ENCODE measurements around the gene FXR1. TPM values are rescaled to one million over a fixed set of nuclear protein-coding genes. Genes with fewer than 3 reads are reported as not detected.

FXR1 gene
- total RNA-seq, 1 experiment from 2014 or later, result 245 TPM

DNA sequence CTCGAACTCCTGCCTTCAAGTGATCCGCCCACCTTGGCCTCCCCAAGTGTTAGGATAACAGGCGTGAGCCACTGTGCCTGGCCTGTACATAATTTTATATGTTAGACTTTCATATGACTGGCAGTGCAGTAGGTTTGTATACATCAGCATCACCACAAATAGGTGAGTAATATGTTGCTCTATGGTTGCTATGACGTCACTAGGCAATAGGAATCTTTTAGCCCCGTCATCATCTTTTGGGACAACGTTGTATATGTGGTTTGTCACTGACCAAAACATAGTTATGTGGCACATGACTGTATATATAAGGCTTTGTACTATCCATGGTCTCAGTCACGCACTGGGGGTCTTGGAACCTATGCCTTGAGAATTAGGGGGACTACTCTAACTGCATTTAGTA, 94.1 kb downstream of the FXR1 start (continued):
- TF ChIP-seq TEAD4 (CRISPR knock-in tag; IDR thresholded peaks at IDR 0.05), result no peak
- TF ChIP-seq, protein P1, sequence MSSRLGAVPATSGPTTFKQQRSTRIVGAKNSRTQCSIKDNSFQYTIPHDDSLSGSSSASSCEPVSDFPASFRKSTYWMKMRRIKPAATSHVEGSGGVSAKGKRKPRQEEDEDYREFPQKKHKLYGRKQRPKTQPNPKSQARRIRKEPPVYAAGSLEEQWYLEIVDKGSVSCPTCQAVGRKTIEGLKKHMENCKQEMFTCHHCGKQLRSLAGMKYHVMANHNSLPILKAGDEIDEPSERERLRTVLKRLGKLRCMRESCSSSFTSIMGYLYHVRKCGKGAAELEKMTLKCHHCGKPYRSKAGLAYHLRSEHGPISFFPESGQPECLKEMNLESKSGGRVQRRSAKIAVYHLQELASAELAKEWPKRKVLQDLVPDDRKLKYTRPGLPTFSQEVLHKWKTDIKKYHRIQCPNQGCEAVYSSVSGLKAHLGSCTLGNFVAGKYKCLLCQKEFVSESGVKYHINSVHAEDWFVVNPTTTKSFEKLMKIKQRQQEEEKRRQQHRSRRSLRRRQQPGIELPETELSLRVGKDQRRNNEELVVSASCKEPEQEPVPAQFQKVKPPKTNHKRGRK (CRISPR knock-in tag; IDR thresholded peaks at IDR 0.05; ENCODE audit: borderline replicate concordance), result no peak
- TF ChIP-seq ZNF317 (CRISPR knock-in tag; IDR thresholded peaks at IDR 0.05; ENCODE audit: borderline replicate concordance, low read depth), result no peak
- TF ChIP-seq ATF1 (CRISPR knock-in tag; IDR thresholded peaks at IDR 0.05), result no peak
- TF ChIP-seq SMAD4 (CRISPR knock-in tag; IDR thresholded peaks at IDR 0.05), result no peak
- TF ChIP-seq, protein P2, sequence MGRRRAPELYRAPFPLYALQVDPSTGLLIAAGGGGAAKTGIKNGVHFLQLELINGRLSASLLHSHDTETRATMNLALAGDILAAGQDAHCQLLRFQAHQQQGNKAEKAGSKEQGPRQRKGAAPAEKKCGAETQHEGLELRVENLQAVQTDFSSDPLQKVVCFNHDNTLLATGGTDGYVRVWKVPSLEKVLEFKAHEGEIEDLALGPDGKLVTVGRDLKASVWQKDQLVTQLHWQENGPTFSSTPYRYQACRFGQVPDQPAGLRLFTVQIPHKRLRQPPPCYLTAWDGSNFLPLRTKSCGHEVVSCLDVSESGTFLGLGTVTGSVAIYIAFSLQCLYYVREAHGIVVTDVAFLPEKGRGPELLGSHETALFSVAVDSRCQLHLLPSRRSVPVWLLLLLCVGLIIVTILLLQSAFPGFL (CRISPR knock-in tag; IDR thresholded peaks at IDR 0.05; ENCODE audit: borderline replicate concordance), result no peak
- no peak for TF ChIP-seq NFYB (CRISPR knock-in tag; conservative IDR thresholded peaks at IDR 0.05; ENCODE audit: low read depth)

DNA sequence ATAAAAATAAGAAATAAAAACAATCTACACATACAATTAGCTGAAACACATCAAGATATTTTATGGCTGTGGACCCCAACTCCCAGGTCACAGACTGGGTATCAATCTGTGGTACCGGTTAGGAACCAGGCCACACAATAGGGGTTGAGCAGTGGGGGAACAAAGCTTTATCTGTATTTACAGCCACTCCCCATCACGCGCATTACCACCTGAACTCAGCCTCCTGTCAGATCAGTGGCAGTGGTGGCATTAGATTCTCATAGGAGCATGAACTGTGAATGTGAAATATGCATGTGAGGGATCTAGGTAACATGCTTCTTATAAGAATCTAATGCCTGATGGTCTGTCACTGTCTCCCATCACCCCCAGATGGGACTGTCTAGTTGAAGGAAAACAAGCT, 94.8 kb downstream of the FXR1 start:
- Mint-ChIP-seq H3K4me1 (peaks cover 11% of the 10 kb centered on the region), H3K4me3 (no peak overlapping the region), H3K9me3 (peaks cover 19% of the 10 kb centered on the region), H3K27ac (no peak overlapping the region), H3K27me3 (ENCODE audit: low read depth) (peaks cover 3% of the 10 kb centered on the region), H3K36me3 (peaks cover 2% of the 10 kb centered on the region; the same call in 1 of the 2 replicates)
- DNase-seq (ENCODE audit: low spot score) (no peak), ATAC-seq (no peak)
- ChIA-PET CTCF (no interaction called here), POLR2A (no interaction called here)
- TF ChIP-seq, protein P3, sequence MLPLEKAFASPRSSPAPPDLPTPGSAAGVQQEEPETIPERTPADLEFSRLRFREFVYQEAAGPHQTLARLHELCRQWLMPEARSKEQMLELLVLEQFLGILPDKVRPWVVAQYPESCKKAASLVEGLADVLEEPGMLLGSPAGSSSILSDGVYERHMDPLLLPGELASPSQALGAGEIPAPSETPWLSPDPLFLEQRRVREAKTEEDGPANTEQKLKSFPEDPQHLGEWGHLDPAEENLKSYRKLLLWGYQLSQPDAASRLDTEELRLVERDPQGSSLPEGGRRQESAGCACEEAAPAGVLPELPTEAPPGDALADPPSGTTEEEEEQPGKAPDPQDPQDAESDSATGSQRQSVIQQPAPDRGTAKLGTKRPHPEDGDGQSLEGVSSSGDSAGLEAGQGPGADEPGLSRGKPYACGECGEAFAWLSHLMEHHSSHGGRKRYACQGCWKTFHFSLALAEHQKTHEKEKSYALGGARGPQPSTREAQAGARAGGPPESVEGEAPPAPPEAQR (CRISPR knock-in tag; IDR thresholded peaks at IDR 0.05), result no peak
- TF ChIP-seq JAZF1 (CRISPR knock-in tag; IDR thresholded peaks at IDR 0.05) (no peak), PRRX2 (CRISPR knock-in tag; IDR thresholded peaks at IDR 0.05) (no peak), TEAD1 (CRISPR knock-in tag; IDR thresholded peaks at IDR 0.05) (no peak), ELF4 (CRISPR knock-in tag; IDR thresholded peaks at IDR 0.05; ENCODE audit: low read depth) (no peak), ZNF232 (CRISPR knock-in tag; IDR thresholded peaks at IDR 0.05) (no peak), ZNF317 (CRISPR knock-in tag; IDR thresholded peaks at IDR 0.05; ENCODE audit: borderline replicate concordance, low read depth) (no peak), NR3C1 (CRISPR knock-in tag; conservative IDR thresholded peaks at IDR 0.05; ENCODE audit: low read depth) (no peak), RELA (CRISPR knock-in tag; IDR thresholded peaks at IDR 0.05; ENCODE audit: borderline replicate concordance) (no peak)
- TF ChIP-seq, protein P4, sequence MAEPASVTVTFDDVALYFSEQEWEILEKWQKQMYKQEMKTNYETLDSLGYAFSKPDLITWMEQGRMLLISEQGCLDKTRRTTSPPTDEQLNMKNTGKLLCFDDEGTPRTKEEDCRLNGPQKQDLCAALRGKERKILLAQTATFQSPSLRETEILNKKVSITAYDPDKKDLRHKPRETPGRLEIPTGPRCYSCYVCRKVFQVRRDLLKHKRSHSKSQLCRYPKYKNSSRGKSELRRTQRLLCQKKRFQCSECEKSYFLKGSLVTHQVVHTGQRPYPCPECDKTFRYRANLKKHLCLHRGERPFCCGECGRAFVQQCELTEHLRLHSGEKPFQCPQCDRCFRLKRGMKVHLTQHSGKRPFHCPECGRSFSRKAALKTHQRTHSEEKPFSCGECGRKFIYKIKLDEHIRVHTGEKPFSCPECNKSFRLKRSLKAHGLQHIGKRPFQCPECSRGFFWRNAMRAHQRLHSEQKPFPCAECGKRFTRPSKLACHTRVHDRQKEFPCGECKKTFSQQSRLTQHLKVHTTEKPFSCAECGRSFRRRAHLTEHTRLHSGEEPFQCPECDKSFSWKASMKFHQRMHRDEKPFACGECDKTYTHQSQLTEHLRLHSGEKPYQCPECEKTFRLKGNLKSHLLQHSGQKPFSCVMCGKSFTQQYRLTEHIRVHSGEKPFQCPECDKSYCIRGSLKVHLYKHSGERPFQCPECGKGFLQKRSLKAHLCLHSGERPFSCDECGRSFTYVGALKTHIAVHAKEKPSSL (CRISPR knock-in tag; conservative IDR thresholded peaks at IDR 0.05), result no peak
- TF ChIP-seq, protein P5, sequence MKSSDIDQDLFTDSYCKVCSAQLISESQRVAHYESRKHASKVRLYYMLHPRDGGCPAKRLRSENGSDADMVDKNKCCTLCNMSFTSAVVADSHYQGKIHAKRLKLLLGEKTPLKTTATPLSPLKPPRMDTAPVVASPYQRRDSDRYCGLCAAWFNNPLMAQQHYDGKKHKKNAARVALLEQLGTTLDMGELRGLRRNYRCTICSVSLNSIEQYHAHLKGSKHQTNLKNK (CRISPR knock-in tag; IDR thresholded peaks at IDR 0.05), result no peak

DNA sequence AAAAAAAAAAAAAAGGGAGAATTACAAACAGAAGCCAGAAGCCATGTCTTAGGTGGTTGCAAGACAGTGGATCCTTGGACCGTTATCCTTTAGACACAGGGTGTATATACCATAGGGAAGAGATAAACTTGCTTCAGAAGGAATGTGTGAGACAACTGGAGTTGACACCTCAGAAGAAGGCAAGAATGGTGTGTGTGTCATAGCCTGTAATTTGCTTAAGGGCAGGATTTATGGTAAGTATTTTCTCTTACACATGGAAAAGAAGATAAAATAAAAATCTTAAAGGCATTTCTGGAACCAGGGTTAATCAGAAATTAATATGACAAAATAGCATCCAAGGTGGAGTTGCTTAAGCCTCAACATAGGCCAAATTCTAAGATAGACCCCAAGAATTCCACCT, 96.3 kb downstream of the FXR1 start:
- peaks cover 8% of the 10 kb centered on the region for H3K4me1 Mint-ChIP-seq
- no peak overlapping the region for H3K27ac Mint-ChIP-seq
- DNase-seq (ENCODE audit: low spot score), result no peak
- peaks cover 12% of the 10 kb centered on the region for H3K9me3 Mint-ChIP-seq
- CTCF ChIA-PET, result no interaction called here
- H3K4me3 Mint-ChIP-seq, result no peak overlapping the region
- no peak for ATAC-seq
- no peaks in the 10 kb centered on the region; the same call in 1 of the 2 replicates for H3K36me3 Mint-ChIP-seq
- POLR2A ChIA-PET, result no interaction called here
- peaks cover under 1% of the 10 kb centered on the region for H3K27me3 Mint-ChIP-seq (ENCODE audit: low read depth)
- TF ChIP-seq, protein P6, sequence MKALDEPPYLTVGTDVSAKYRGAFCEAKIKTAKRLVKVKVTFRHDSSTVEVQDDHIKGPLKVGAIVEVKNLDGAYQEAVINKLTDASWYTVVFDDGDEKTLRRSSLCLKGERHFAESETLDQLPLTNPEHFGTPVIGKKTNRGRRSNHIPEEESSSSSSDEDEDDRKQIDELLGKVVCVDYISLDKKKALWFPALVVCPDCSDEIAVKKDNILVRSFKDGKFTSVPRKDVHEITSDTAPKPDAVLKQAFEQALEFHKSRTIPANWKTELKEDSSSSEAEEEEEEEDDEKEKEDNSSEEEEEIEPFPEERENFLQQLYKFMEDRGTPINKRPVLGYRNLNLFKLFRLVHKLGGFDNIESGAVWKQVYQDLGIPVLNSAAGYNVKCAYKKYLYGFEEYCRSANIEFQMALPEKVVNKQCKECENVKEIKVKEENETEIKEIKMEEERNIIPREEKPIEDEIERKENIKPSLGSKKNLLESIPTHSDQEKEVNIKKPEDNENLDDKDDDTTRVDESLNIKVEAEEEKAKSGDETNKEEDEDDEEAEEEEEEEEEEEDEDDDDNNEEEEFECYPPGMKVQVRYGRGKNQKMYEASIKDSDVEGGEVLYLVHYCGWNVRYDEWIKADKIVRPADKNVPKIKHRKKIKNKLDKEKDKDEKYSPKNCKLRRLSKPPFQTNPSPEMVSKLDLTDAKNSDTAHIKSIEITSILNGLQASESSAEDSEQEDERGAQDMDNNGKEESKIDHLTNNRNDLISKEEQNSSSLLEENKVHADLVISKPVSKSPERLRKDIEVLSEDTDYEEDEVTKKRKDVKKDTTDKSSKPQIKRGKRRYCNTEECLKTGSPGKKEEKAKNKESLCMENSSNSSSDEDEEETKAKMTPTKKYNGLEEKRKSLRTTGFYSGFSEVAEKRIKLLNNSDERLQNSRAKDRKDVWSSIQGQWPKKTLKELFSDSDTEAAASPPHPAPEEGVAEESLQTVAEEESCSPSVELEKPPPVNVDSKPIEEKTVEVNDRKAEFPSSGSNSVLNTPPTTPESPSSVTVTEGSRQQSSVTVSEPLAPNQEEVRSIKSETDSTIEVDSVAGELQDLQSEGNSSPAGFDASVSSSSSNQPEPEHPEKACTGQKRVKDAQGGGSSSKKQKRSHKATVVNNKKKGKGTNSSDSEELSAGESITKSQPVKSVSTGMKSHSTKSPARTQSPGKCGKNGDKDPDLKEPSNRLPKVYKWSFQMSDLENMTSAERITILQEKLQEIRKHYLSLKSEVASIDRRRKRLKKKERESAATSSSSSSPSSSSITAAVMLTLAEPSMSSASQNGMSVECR (CRISPR knock-in tag; IDR thresholded peaks at IDR 0.05; ENCODE audit: borderline replicate concordance), result no peak
- TF ChIP-seq ELF4 (CRISPR knock-in tag; IDR thresholded peaks at IDR 0.05; ENCODE audit: low read depth) (no peak), CREM (CRISPR knock-in tag; IDR thresholded peaks at IDR 0.05) (no peak), ZNF138 (CRISPR knock-in tag; conservative IDR thresholded peaks at IDR 0.05) (no peak)
- TF ChIP-seq, protein P7, sequence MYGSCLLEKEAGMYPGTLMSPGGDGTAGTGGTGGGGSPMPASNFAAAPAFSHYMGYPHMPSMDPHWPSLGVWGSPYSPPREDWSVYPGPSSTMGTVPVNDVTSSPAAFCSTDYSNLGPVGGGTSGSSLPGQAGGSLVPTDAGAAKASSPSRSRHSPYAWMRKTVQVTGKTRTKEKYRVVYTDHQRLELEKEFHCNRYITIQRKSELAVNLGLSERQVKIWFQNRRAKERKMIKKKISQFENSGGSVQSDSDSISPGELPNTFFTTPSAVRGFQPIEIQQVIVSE (CRISPR knock-in tag; IDR thresholded peaks at IDR 0.05; ENCODE audit: borderline replicate concordance), result no peak
